Nephron progenitor cell (in vitro differentiated cells): ENCODE measurements around the gene BDKRB2.

ENCODE experiments used
- DNase-seq: peaks from one replicate; pipeline ENCODE4 v3.0.0; 2021
- H3K27ac Mint-ChIP-seq: 2 replicates; pipeline ENCODE4 v1.8.0; 2021; ENCODE audit warnings: mild to moderate bottlenecking, moderate library complexity, mixed read lengths
- H3K27me3 Mint-ChIP-seq: 2 replicates; pipeline ENCODE4 v1.8.0; 2021; ENCODE audit warnings: mild to moderate bottlenecking, low read depth, mixed read lengths; ENCODE audit not compliant: poor library complexity
- H3K36me3 Mint-ChIP-seq: 2 replicates; pipeline ENCODE4 v1.8.0; 2021; ENCODE audit warnings: low read depth, mixed read lengths
- H3K4me1 Mint-ChIP-seq: 2 replicates; pipeline ENCODE4 v1.8.0; 2021; ENCODE audit warnings: mixed read lengths
- H3K4me3 Mint-ChIP-seq: 2 replicates; pipeline ENCODE4 v1.8.0; 2021; ENCODE audit warnings: mild to moderate bottlenecking, moderate library complexity, mixed read lengths
- H3K9me3 Mint-ChIP-seq: 2 replicates; pipeline ENCODE4 v1.8.0; 2021; ENCODE audit warnings: mild to moderate bottlenecking, moderate library complexity, mixed read lengths
- TF ChIP-seq, protein P1 (sequence below): fragments of 200-600 bp; sonication (generic); IDR thresholded peaks from 2 replicates; pipeline ENCODE4 v1.5.0; 2021; ENCODE audit warnings: antibody characterized with exemption

BDKRB2 gene

DNA sequence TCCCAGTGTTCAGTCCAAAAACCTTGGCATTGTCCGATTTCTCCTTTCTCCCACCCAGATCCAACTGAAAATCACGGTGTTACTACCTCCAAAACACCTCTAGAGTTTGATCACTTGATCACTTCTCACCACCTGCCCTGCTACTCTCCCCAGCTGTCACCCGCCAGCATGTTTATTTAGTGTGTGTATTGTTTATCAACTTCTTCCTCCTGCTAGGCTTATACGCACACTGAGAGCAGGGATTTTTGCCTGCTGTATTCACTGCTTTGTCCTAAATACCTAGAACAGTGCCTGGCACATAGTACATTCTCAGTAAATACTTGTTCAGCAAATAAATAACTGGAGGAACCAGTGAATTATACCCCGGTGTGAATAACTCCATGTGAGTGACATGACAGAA lies 56.4 kb downstream of the BDKRB2 start:
- H3K4me1 Mint-ChIP-seq, result no peaks in the 10 kb centered on the region
- peaks cover 7% of the 10 kb centered on the region for H3K36me3 Mint-ChIP-seq
- peaks cover 25% of the 10 kb centered on the region for H3K9me3 Mint-ChIP-seq
- H3K4me3 Mint-ChIP-seq, result no peak overlapping the region
- H3K27ac Mint-ChIP-seq, result no peak overlapping the region
- TF ChIP-seq, protein P1, sequence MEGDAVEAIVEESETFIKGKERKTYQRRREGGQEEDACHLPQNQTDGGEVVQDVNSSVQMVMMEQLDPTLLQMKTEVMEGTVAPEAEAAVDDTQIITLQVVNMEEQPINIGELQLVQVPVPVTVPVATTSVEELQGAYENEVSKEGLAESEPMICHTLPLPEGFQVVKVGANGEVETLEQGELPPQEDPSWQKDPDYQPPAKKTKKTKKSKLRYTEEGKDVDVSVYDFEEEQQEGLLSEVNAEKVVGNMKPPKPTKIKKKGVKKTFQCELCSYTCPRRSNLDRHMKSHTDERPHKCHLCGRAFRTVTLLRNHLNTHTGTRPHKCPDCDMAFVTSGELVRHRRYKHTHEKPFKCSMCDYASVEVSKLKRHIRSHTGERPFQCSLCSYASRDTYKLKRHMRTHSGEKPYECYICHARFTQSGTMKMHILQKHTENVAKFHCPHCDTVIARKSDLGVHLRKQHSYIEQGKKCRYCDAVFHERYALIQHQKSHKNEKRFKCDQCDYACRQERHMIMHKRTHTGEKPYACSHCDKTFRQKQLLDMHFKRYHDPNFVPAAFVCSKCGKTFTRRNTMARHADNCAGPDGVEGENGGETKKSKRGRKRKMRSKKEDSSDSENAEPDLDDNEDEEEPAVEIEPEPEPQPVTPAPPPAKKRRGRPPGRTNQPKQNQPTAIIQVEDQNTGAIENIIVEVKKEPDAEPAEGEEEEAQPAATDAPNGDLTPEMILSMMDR, result no peak
- H3K27me3 Mint-ChIP-seq, result peaks cover 31% of the 10 kb centered on the region
- DNase-seq, result no peak

DNA sequence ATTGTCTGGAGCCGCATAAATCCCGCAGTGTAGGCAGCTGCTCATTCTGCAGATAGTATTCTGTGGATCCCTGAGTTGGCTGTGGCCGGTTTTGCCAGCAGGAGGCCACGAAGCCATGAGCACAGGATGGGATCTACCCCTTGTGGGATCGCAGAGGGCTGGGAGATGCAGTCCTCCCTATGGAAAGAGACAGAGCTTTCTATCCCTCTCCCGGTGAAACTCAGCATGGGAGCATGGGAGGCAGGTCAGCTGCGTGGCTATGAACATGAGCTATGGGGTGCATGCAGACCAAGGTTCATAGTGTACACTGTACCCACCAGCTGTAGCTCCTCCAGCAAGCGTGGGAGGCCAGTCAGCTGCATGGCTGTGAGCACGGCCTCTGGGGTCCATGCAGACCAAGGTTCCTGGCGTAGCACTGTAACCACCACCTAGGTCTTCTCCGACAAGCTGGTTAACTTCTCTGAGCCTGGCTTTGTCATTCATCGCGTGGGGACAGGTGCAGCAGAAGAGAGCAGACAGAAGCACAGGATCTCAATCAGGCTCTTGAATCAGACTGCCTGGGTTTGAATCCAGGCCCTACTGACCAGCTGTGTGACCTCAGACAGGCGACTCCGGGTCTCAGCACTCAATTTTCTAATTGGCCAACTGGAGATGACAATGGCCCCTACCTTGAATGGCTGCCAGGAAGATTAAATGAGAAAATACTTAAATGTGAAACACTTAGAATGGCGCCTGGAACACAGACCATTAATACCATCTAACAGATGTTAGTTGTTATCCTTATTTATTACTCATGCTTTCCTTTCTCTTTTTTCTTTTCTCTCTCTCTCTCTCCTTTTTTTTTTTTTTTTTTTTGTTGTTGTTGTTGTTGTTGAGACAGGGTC lies 57.4 kb downstream of the BDKRB2 start:
- peaks cover 25% of the 10 kb centered on the region for H3K9me3 Mint-ChIP-seq
- DNase-seq, result no peak
- peaks cover 23% of the 10 kb centered on the region for H3K27me3 Mint-ChIP-seq
- TF ChIP-seq, protein P1, result no peak
- no peak overlapping the region for H3K27ac Mint-ChIP-seq
- no peaks in the 10 kb centered on the region for H3K4me1 Mint-ChIP-seq
- peaks cover 7% of the 10 kb centered on the region for H3K36me3 Mint-ChIP-seq
- no peak overlapping the region for H3K4me3 Mint-ChIP-seq

DNA sequence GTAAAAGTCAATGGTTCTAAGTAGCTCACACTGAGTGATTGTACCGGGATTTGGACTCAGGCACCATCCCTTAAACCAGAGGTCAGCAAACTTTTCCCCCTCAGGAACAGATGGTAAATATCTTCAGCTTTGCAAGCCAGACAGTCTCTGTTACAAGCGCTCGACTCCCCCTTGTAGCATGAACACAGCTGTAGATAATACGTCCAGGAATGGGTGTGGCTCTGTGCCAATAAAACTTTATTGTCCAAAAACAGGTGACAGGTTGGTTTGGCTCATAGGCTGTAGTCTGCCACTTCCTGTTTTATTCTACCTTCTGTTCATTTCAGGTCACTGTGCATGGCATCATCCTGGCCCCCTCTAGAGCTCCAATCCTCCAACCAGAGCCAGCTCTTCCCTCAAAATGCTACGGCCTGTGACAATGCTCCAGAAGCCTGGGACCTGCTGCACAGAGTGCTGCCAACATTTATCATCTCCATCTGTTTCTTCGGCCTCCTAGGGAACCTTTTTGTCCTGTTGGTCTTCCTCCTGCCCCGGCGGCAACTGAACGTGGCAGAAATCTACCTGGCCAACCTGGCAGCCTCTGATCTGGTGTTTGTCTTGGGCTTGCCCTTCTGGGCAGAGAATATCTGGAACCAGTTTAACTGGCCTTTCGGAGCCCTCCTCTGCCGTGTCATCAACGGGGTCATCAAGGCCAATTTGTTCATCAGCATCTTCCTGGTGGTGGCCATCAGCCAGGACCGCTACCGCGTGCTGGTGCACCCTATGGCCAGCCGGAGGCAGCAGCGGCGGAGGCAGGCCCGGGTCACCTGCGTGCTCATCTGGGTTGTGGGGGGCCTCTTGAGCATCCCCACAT lies 58.9 kb downstream of the BDKRB2 start:
- Mint-ChIP-seq H3K27me3 (peaks cover 11% of the 10 kb centered on the region), H3K4me3 (no peak overlapping the region), H3K9me3 (peaks cover 21% of the 10 kb centered on the region), H3K27ac (no peak overlapping the region), H3K4me1 (no peaks in the 10 kb centered on the region), H3K36me3 (peaks cover 7% of the 10 kb centered on the region)
- TF ChIP-seq, protein P1, result no peak
- DNase-seq, result no peak

DNA sequence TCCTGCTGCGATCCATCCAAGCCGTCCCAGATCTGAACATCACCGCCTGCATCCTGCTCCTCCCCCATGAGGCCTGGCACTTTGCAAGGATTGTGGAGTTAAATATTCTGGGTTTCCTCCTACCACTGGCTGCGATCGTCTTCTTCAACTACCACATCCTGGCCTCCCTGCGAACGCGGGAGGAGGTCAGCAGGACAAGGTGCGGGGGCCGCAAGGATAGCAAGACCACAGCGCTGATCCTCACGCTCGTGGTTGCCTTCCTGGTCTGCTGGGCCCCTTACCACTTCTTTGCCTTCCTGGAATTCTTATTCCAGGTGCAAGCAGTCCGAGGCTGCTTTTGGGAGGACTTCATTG lies 59.5 kb downstream of the BDKRB2 start:
- Mint-ChIP-seq H3K4me3 (no peak overlapping the region), H3K36me3 (peaks cover 7% of the 10 kb centered on the region), H3K9me3 (peaks cover 21% of the 10 kb centered on the region), H3K27ac (no peak overlapping the region), H3K4me1 (no peaks in the 10 kb centered on the region), H3K27me3 (peaks cover 12% of the 10 kb centered on the region)
- DNase-seq, result no peak
- TF ChIP-seq, protein P1, result no peak

DNA sequence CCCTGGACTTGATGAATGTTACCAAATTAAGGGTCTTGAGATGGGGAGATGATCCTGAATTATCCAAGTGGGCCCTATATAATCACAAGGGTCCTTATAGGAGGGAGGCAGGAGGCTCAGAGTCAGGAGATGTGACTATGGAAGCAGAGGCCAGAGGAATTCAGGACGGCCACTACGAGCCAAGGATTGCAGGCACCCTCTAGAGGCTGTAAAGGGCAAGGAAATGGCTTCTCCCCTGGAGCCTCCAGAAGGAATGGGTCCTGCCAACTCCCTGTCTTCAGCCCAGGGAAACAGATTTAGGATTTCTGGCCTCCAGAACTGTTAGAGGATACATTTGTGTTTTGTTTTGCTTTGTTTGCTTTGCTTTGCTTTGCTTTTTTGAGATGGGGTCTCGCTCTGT lies 60.2 kb downstream of the BDKRB2 start:
- Mint-ChIP-seq H3K27ac (no peak overlapping the region), H3K36me3 (peaks cover 7% of the 10 kb centered on the region), H3K9me3 (peaks cover 16% of the 10 kb centered on the region), H3K27me3 (peaks cover 13% of the 10 kb centered on the region), H3K4me1 (no peaks in the 10 kb centered on the region), H3K4me3 (no peak overlapping the region)
- no peak for DNase-seq
- TF ChIP-seq, protein P1, result no peak
